ENCODE measurements around the gene MARCO.
"Not testable (repeated sequence)": the region's sequence is repeated elsewhere in the genome, so short reads cannot be mapped to it uniquely, and the experiment has no call there.

MARCO gene

DNA sequence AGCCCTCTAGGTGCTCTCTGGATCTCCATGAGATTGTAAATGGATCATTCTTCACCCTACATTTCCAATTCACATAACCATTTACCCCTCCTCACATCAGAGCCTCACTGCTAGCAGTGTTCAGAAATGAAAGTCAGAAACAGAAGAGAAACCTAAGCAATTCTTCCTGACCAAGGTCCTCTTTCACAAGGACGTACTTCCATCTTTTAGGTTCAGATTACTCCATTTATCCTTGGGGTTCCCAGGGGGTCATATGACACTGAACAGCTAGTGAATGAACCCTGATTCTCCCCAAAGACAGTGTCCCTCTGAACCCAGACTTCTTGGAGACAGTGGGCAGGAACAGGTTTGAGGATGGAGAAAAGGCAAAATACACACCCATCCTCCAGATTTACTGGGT, 12.9 kb upstream of the MARCO start:
- H3K4me1 ChIP-seq (ENCODE audit: control insufficient read depth, insufficient read depth, low read length), result no peaks in the 10 kb centered on the region
- H3K36me3 ChIP-seq (ENCODE audit: control insufficient read depth, insufficient read depth, low read length), result no peaks in the 10 kb centered on the region
- WGBS (ENCODE audit: insufficient coverage, insufficient read length), result no CpG with 5 or more reads among the region's 1 CpG
- no peaks in the 10 kb centered on the region for H3K27me3 ChIP-seq (ENCODE audit: control insufficient read depth, insufficient read depth, low read length)
- no peak for DNase-seq (ENCODE audit: low read depth, low spot score)
- no peak overlapping the region for H3K27ac ChIP-seq (ENCODE audit: low read length)
- H3K4me3 ChIP-seq (ENCODE audit: low read length), result no peak overlapping the region
- no peaks in the 10 kb centered on the region for H3K9me3 ChIP-seq (ENCODE audit: control insufficient read depth, insufficient read depth, low read length)

- no peaks in the 10 kb centered on the region for H3K9me3 ChIP-seq (ENCODE audit: control insufficient read depth, insufficient read depth, low read length)
- H3K4me1 ChIP-seq (ENCODE audit: control insufficient read depth, insufficient read depth, low read length), result no peaks in the 10 kb centered on the region
- H3K27me3 ChIP-seq (ENCODE audit: control insufficient read depth, insufficient read depth, low read length), result no peaks in the 10 kb centered on the region
- H3K36me3 ChIP-seq (ENCODE audit: control insufficient read depth, insufficient read depth, low read length), result no peaks in the 10 kb centered on the region
- no peak for DNase-seq (ENCODE audit: low read depth, low spot score)
- no peak overlapping the region for H3K27ac ChIP-seq (ENCODE audit: low read length)
- WGBS (ENCODE audit: insufficient coverage, insufficient read length), result no CpG with 5 or more reads among the region's 1 CpG
- H3K4me3 ChIP-seq (ENCODE audit: low read length), result no peak overlapping the region
Measured at GRCh38 chr2:118932949-118933348, 9.0 kb upstream of the MARCO start.

DNA sequence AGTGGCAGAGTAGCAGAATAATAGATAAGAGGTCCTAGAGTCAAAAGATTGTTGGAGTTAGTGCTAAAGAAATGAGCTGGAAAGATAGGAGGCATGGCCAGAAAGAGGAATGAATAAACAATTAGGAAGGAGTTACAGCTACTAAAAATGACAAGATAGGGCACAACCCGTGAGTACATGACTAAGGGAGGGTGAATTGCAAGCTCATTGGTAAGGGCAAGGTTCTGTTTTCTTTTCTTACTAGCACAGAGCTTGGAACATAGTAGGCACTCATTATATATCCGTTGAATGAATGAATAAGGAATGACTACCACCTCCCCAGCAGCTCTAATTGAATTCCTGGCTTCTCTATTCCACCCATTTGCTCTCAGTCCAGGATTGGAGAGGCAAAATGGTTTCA, 5.7 kb upstream of the MARCO start:
- H3K27ac ChIP-seq (ENCODE audit: low read length), result no peak overlapping the region
- no peaks in the 10 kb centered on the region for H3K27me3 ChIP-seq (ENCODE audit: control insufficient read depth, insufficient read depth, low read length)
- no peaks in the 10 kb centered on the region for H3K4me1 ChIP-seq (ENCODE audit: control insufficient read depth, insufficient read depth, low read length)
- no peaks in the 10 kb centered on the region for H3K9me3 ChIP-seq (ENCODE audit: control insufficient read depth, insufficient read depth, low read length)
- H3K4me3 ChIP-seq (ENCODE audit: low read length), result no peak overlapping the region
- no peaks in the 10 kb centered on the region for H3K36me3 ChIP-seq (ENCODE audit: control insufficient read depth, insufficient read depth, low read length)
- DNase-seq (ENCODE audit: low read depth, low spot score), result no peak
- WGBS (ENCODE audit: insufficient coverage, insufficient read length), result no CpG with 5 or more reads among the region's 2 CpGs

DNA sequence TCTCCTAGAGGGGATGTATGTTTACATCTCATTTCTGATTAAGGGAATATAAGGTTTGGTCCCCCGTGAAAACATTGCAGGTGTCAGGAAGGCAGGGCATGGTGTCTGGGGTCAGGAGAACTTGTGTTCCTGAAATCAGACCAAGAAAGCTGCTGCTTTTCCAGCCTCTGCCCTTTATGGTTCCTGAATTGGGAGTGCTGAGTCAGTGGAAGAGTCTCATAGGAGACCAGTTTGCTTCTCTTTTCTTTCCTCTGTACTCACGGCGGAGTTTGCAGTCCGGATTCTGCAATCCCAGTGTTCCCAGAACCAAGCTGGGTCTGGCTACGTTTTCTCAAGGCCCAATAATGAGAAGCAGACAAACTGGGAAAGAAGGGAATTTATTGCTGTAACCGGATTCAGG, 5.1 kb upstream of the MARCO start:
- WGBS (ENCODE audit: insufficient coverage, insufficient read length), result no CpG with 5 or more reads among the region's 6 CpGs
- Histone ChIP-seq H3K4me3 (ENCODE audit: low read length) (no peak overlapping the region), H3K36me3 (ENCODE audit: control insufficient read depth, insufficient read depth, low read length) (no peaks in the 10 kb centered on the region), H3K4me1 (ENCODE audit: control insufficient read depth, insufficient read depth, low read length) (no peaks in the 10 kb centered on the region), H3K9me3 (ENCODE audit: control insufficient read depth, insufficient read depth, low read length) (no peaks in the 10 kb centered on the region), H3K27me3 (ENCODE audit: control insufficient read depth, insufficient read depth, low read length) (no peaks in the 10 kb centered on the region), H3K27ac (ENCODE audit: low read length) (no peak overlapping the region)
- no peak for DNase-seq (ENCODE audit: low read depth, low spot score)

DNA sequence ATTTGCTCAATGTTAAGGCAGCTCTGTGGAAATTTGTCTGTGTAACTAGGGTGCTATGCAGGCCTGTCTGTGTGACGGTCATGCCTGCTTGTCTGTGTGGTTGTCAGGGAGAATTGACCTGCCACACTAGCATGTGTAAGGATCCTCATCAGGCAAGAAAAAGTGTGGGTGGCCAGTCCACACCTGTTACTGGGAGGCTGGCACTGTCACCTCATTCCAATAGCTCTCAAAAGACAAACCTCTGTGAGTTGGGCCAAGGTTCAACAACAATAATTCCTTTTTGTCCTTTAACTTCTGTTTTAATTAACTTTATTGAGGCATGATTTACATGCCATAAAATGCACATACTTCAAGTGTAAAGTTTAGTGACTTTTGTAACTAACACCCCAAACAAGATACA, 4.2 kb upstream of the MARCO start:
- Histone ChIP-seq H3K36me3 (ENCODE audit: control insufficient read depth, insufficient read depth, low read length) (no peaks in the 10 kb centered on the region), H3K27ac (ENCODE audit: low read length) (no peak overlapping the region), H3K4me1 (ENCODE audit: control insufficient read depth, insufficient read depth, low read length) (no peaks in the 10 kb centered on the region), H3K27me3 (ENCODE audit: control insufficient read depth, insufficient read depth, low read length) (no peaks in the 10 kb centered on the region), H3K9me3 (ENCODE audit: control insufficient read depth, insufficient read depth, low read length) (no peaks in the 10 kb centered on the region), H3K4me3 (ENCODE audit: low read length) (no peak overlapping the region)
- WGBS (ENCODE audit: insufficient coverage, insufficient read length), result no CpG with 5 or more reads among the region's 1 CpG
- no peak for DNase-seq (ENCODE audit: low read depth, low spot score)

GRCh38 chr2:118939994-118940393, 2.0 kb upstream of the MARCO start:
- H3K4me3 ChIP-seq (ENCODE audit: low read length), result no peak overlapping the region
- no peaks in the 10 kb centered on the region for H3K9me3 ChIP-seq (ENCODE audit: control insufficient read depth, insufficient read depth, low read length)
- no peaks in the 10 kb centered on the region for H3K36me3 ChIP-seq (ENCODE audit: control insufficient read depth, insufficient read depth, low read length)
- no peaks in the 10 kb centered on the region for H3K4me1 ChIP-seq (ENCODE audit: control insufficient read depth, insufficient read depth, low read length)
- no peaks in the 10 kb centered on the region for H3K27me3 ChIP-seq (ENCODE audit: control insufficient read depth, insufficient read depth, low read length)
- H3K27ac ChIP-seq (ENCODE audit: low read length), result no peak overlapping the region
- DNase-seq (ENCODE audit: low read depth, low spot score), result no peak

- Histone ChIP-seq H3K27me3 (ENCODE audit: control insufficient read depth, insufficient read depth, low read length) (no peaks in the 10 kb centered on the region), H3K27ac (ENCODE audit: low read length) (no peak overlapping the region), H3K36me3 (ENCODE audit: control insufficient read depth, insufficient read depth, low read length) (no peaks in the 10 kb centered on the region), H3K4me1 (ENCODE audit: control insufficient read depth, insufficient read depth, low read length) (no peaks in the 10 kb centered on the region), H3K4me3 (ENCODE audit: low read length) (no peak overlapping the region), H3K9me3 (ENCODE audit: control insufficient read depth, insufficient read depth, low read length) (no peaks in the 10 kb centered on the region)
- no CpG with 5 or more reads among the region's 9 CpGs for WGBS (ENCODE audit: insufficient coverage, insufficient read length)
- DNase-seq (ENCODE audit: low read depth, low spot score), result no peak
Measured at GRCh38 chr2:118940486-118941120, 1.4 kb upstream of the MARCO start.

- Histone ChIP-seq H3K4me3 (ENCODE audit: low read length) (no peak overlapping the region), H3K36me3 (ENCODE audit: control insufficient read depth, insufficient read depth, low read length) (no peaks in the 10 kb centered on the region), H3K9me3 (ENCODE audit: control insufficient read depth, insufficient read depth, low read length) (no peaks in the 10 kb centered on the region), H3K27ac (ENCODE audit: low read length) (no peak overlapping the region), H3K4me1 (ENCODE audit: control insufficient read depth, insufficient read depth, low read length) (no peaks in the 10 kb centered on the region), H3K27me3 (ENCODE audit: control insufficient read depth, insufficient read depth, low read length) (no peaks in the 10 kb centered on the region)
- DNase-seq (ENCODE audit: low read depth, low spot score), result no peak
- no CpG with 5 or more reads among the region's 2 CpGs for WGBS (ENCODE audit: insufficient coverage, insufficient read length)
Measured at GRCh38 chr2:118943286-118943685, 1.3 kb downstream of the MARCO start.

GRCh38 chr2:118945881-118946280, 3.9 kb downstream of the MARCO start:
- Histone ChIP-seq H3K9me3 (ENCODE audit: control insufficient read depth, insufficient read depth, low read length) (no peaks in the 10 kb centered on the region), H3K27me3 (ENCODE audit: control insufficient read depth, insufficient read depth, low read length) (no peaks in the 10 kb centered on the region), H3K36me3 (ENCODE audit: control insufficient read depth, insufficient read depth, low read length) (no peaks in the 10 kb centered on the region), H3K4me1 (ENCODE audit: control insufficient read depth, insufficient read depth, low read length) (no peaks in the 10 kb centered on the region), H3K4me3 (ENCODE audit: low read length) (no peak overlapping the region), H3K27ac (ENCODE audit: low read length) (no peak overlapping the region)
- no CpG with 5 or more reads among the region's 3 CpGs for WGBS (ENCODE audit: insufficient coverage, insufficient read length)
- DNase-seq (ENCODE audit: low read depth, low spot score), result no peak

GRCh38 chr2:118948266-118948665, 6.3 kb downstream of the MARCO start:
- no CpG with 5 or more reads among the region's 3 CpGs for WGBS (ENCODE audit: insufficient coverage, insufficient read length)
- H3K27me3 ChIP-seq (ENCODE audit: control insufficient read depth, insufficient read depth, low read length), result not testable (repeated sequence)

DNA sequence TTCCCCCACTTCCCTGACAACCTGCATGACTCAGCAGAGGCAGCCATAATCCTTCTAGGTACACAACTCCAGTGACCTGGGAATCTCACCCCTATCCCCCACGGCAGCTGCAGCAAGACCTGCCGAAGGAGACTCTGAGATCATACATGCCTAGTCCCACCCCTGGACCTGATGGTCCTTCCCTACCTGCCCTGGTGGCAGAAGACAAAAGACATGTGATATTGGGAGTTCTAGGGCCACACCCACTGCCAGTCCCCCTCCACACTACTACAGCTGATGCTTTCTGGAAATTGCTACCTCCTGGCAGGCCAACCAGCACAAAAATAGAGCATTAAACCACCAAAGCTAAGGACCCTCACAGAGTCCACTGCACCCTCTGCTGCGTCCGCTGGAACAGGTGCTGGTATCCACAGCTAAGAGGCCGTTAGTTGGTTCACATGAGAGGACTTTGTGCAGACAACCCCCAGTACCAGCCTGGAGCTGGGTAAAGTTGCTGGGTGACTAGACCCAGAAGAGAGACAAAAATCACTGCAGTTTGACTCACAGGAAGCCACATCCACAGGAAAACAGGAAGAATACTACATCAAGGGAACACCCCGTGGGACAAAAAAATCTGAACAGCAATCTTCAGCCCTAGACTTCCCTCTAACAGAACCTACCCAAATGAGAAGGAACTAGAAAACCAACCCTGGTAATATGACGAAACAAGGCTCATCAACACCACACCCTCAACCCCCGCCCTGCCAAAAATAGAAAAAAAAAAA, 12.5 kb downstream of the MARCO start:
- H3K9me3 ChIP-seq (ENCODE audit: control insufficient read depth, insufficient read depth, low read length), result no peaks in the 10 kb centered on the region
- H3K27me3 ChIP-seq (ENCODE audit: control insufficient read depth, insufficient read depth, low read length), result no peaks in the 10 kb centered on the region
- WGBS (ENCODE audit: insufficient coverage, insufficient read length), result no CpG with 5 or more reads among the region's 8 CpGs
- no peak for DNase-seq (ENCODE audit: low read depth, low spot score)
- no peaks in the 10 kb centered on the region for H3K36me3 ChIP-seq (ENCODE audit: control insufficient read depth, insufficient read depth, low read length)
- no peak overlapping the region for H3K27ac ChIP-seq (ENCODE audit: low read length)
- H3K4me3 ChIP-seq (ENCODE audit: low read length), result no peak overlapping the region
- no peaks in the 10 kb centered on the region for H3K4me1 ChIP-seq (ENCODE audit: control insufficient read depth, insufficient read depth, low read length)

More at GRCh38 chr2:118948266-118948665, 6.3 kb downstream of the MARCO start:
- not testable (repeated sequence) for H3K4me1 ChIP-seq (ENCODE audit: control insufficient read depth, insufficient read depth, low read length); H3K9me3 ChIP-seq (ENCODE audit: control insufficient read depth, insufficient read depth, low read length); H3K4me3 ChIP-seq (ENCODE audit: low read length); DNase-seq (ENCODE audit: low read depth, low spot score); H3K36me3 ChIP-seq (ENCODE audit: control insufficient read depth, insufficient read depth, low read length); H3K27ac ChIP-seq (ENCODE audit: low read length)

Measured in iPS DF 6.9 (cell line).